Calu3 (cell line): ENCODE measurements around the gene PNPLA2. TPM values are rescaled to one million over a fixed set of nuclear protein-coding genes. Genes with fewer than 3 reads are reported as not detected.

Source experiments
- BruUV-seq: library from RNA; stranded (reverse); fragments of 400-500 nt; replicated peaks from 2 replicates; lab custom pipeline; 2021; lab: Mats Ljungman, UMichigan
- CTCF ChIA-PET: fragments of 300-600 bp; sonication (Branson Sonifier 250); formaldehyde crosslinking; loops from one replicate; lab custom pipeline; 2022; ENCODE audit warnings: antibody characterized with exemption; lab: Charles Lee
- DNase-seq: peaks from one replicate; pipeline ENCODE4 v3.0.0; 2022
- H3K27ac Mint-ChIP-seq: one replicate; pipeline ENCODE4 v1.8.0; 2022; ENCODE audit warnings: mixed read lengths; ENCODE audit not compliant: unreplicated experiment
- H3K27me3 Mint-ChIP-seq: one replicate; pipeline ENCODE4 v1.8.0; 2022; ENCODE audit warnings: mixed read lengths; ENCODE audit not compliant: unreplicated experiment
- H3K36me3 Mint-ChIP-seq: one replicate; pipeline ENCODE4 v1.8.0; 2022; ENCODE audit warnings: mild to moderate bottlenecking, moderate library complexity, mixed read lengths; ENCODE audit not compliant: insufficient read depth, unreplicated experiment
- H3K4me1 Mint-ChIP-seq: one replicate; pipeline ENCODE4 v1.8.0; 2022; ENCODE audit warnings: mild to moderate bottlenecking, low read depth, mixed read lengths; ENCODE audit not compliant: unreplicated experiment
- H3K4me3 Mint-ChIP-seq: one replicate; pipeline ENCODE4 v1.8.0; 2022; ENCODE audit warnings: mild to moderate bottlenecking, low read depth, moderate library complexity, mixed read lengths; ENCODE audit not compliant: unreplicated experiment
- H3K9me3 Mint-ChIP-seq: one replicate; pipeline ENCODE4 v1.8.0; 2022; ENCODE audit warnings: low read depth, mixed read lengths; ENCODE audit not compliant: unreplicated experiment
- intact Hi-C: fragments of 100-400 bp; cut with micrococcal nuclease; formaldehyde crosslinking; loops from one replicate; pipeline ENCODE4 v1.10.0; 2022; ENCODE audit not compliant: unreplicated experiment
- total RNA-seq: library from RNA; stranded (reverse); gene quantifications from 2 replicates; pipeline ENCODE4 v1.2.3, GENCODE V29; 2022
- TF ChIP-seq, protein P1 (sequence below): fragments of 200-600 bp; IDR thresholded peaks from one replicate; pipeline ENCODE4 v1.8.0; 2022; ENCODE audit warnings: antibody characterized with exemption; ENCODE audit not compliant: unreplicated experiment

The PNPLA2 gene
- total RNA-seq, 1 experiment from 2014 or later, result 134 TPM

DNA sequence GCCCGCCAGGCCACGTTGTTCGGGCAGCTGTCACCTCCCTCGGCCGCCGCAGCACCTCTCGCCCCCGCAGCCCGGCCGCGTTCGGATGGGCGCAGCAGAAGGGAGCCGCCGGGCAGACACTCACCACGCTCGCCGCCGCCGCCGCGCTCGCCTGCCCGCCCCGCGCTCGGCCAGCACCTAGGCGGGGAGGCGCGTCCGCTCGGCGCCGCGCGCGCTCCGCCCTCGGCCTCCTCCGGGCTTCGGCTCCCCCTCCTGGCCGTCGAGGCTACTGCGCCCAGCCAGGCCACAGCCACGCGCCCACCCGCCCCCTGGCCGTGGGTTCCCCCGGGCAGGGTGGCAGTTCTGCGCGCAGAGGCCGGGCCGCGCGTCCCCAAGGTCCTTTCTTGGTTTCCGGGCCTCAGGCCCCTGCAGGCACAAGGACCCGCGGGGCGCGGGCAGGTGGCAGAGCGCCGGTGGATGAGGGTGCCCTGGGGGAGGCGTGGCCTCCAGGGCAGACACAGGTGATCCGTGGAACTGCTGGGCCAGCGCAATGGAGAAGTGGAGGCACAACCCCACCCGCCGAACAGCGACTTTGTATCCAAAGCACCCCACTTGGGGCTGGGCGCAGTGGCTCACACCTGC, 20.5 kb upstream of the PNPLA2 start, which contains the start of gene SLC25A22:
Gene SLC25A22, minus strand, starts transcription at position 189 of the 621 bp plus-strand sequence. CDS start 3,275 bp downstream, outside the sequence.
- CTCF ChIA-PET, result no interaction called here

DNA sequence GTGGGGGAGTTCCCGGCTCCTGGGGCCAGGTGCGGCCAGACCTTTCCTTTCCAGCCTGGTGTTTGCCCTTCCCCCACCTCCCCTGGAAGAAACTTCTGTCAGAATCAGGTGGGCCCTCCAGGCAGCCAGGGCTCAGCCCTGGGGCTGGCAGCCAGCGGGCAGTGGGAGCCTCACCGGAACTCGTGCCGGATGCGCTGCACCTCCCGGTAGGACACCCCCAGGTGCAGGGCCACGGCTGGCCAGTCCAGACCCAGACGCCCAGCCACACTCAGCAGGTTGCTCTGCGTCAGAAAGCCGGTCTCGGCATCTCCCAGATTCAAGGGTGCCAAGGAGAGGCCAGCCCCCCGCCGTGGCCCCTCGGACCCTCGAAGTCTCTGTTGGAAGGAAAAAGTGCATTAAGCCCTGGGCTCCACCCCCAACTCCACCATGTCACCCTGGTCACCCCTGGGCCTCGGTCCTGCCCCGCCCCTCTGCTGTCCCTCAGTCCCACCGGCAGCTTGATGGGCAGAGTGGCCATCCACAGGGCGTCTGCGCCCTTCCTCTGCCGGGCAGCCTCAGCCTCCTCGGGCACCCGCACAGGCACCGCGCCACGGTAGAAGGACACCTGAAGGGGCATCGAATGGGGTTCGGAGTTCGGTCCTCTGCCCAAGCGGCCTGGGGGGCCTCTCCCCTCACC, 18.9 kb upstream of the PNPLA2 start:
- DNase-seq, result no peak
- intact Hi-C loops, result no loop called here
- no peak overlapping the region for H3K27ac Mint-ChIP-seq
- TF ChIP-seq, protein P1, sequence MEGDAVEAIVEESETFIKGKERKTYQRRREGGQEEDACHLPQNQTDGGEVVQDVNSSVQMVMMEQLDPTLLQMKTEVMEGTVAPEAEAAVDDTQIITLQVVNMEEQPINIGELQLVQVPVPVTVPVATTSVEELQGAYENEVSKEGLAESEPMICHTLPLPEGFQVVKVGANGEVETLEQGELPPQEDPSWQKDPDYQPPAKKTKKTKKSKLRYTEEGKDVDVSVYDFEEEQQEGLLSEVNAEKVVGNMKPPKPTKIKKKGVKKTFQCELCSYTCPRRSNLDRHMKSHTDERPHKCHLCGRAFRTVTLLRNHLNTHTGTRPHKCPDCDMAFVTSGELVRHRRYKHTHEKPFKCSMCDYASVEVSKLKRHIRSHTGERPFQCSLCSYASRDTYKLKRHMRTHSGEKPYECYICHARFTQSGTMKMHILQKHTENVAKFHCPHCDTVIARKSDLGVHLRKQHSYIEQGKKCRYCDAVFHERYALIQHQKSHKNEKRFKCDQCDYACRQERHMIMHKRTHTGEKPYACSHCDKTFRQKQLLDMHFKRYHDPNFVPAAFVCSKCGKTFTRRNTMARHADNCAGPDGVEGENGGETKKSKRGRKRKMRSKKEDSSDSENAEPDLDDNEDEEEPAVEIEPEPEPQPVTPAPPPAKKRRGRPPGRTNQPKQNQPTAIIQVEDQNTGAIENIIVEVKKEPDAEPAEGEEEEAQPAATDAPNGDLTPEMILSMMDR, result no peak
- H3K9me3 Mint-ChIP-seq, result no peaks in the 10 kb centered on the region
- H3K36me3 Mint-ChIP-seq, result peaks cover 70% of the 10 kb centered on the region
- H3K27me3 Mint-ChIP-seq, result no peaks in the 10 kb centered on the region
- CTCF ChIA-PET, result no interaction called here
- BruUV-seq, result no TSS peak
- H3K4me1 Mint-ChIP-seq, result peaks cover 8% of the 10 kb centered on the region
- no peak overlapping the region for H3K4me3 Mint-ChIP-seq

More for the DNA sequence above, 20.5 kb upstream of the PNPLA2 start, which contains the start of gene SLC25A22:
- no peaks in the 10 kb centered on the region for H3K27me3 Mint-ChIP-seq
- no TSS peak for BruUV-seq
- peaks cover 71% of the 10 kb centered on the region for H3K36me3 Mint-ChIP-seq
- intact Hi-C loops, result no loop called here
- H3K27ac Mint-ChIP-seq, result peak within 1 kb of the TSS; percentile 58
- peak; percentile 92 for DNase-seq
- no peaks in the 10 kb centered on the region for H3K9me3 Mint-ChIP-seq
- TF ChIP-seq, protein P1, result peak; percentile 91
- peak within 1 kb of the TSS; percentile 83 for H3K4me3 Mint-ChIP-seq
- no peaks in the 10 kb centered on the region for H3K4me1 Mint-ChIP-seq

DNA sequence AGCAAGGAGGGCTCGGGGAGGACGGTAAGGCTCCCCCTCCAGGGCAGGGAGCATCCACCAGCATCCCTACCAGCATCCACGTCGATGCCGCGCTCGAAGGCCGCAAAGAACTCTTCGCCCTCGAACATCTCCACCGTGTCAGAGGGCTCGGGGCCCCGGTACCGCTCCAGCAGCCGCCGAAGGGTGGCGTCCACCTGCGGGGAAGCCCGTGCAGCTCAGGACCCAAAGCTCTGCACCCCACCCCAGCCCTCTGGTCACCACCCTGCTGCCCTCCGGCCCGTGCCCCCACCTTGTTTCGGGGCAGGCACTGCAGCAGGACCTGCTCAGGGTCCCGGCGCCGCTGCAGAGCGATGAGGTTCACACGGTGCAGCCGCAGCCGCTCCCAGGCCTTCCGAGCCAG, 18.2 kb upstream of the PNPLA2 start:
- BruUV-seq, result no TSS peak
- DNase-seq, result no peak
- Mint-ChIP-seq H3K4me3 (no peak overlapping the region), H3K36me3 (peaks cover 70% of the 10 kb centered on the region), H3K27me3 (no peaks in the 10 kb centered on the region), H3K4me1 (peaks cover 8% of the 10 kb centered on the region), H3K9me3 (no peaks in the 10 kb centered on the region), H3K27ac (no peak overlapping the region)
- CTCF ChIA-PET, result no interaction called here
- intact Hi-C loops, result no loop called here
- TF ChIP-seq, protein P1, result no peak

DNA sequence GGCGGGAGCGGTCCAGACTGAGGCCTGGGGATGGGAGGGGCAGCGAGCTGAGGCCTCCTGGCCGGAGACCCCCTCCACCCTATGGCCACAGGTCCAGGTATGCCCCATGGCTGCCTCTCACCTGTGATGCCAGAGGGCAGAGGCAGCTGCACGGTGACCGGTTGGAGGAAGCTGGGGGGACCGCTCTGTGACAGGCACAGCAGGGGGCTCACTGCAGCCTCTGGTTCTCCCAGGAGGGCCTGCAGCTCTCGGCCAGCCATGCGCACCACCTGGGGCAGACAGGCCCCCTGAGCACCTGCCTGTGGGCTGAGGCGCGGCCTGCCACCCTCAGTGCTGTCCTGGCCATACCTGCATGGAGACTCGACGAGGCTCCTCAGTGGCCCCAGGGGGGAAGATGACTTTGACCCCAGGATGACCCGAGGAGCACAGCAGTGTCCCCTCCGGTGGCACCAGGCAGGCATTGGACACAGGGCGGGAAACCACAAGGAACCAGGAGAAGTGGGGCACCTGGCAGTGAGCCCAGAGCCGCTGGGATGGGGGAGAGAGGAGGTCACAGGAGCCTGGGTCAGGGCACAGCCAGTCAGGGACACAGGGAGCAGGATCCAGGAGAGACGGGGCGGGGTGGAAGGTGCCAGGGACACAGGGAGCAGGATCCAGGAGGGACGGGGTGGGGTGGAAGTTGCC, 17.5 kb upstream of the PNPLA2 start:
- intact Hi-C loops, result no loop called here
- no peaks in the 10 kb centered on the region for H3K9me3 Mint-ChIP-seq
- no TSS peak for BruUV-seq
- CTCF ChIA-PET, result no interaction called here
- no peak for DNase-seq
- peaks cover 8% of the 10 kb centered on the region for H3K4me1 Mint-ChIP-seq
- peaks cover 70% of the 10 kb centered on the region for H3K36me3 Mint-ChIP-seq
- TF ChIP-seq, protein P1, result no peak
- H3K27me3 Mint-ChIP-seq, result no peaks in the 10 kb centered on the region
- H3K4me3 Mint-ChIP-seq, result no peak overlapping the region
- peak overlapping the region; percentile 44 for H3K27ac Mint-ChIP-seq
